Measurements from ENCODE around the gene INPP5A.
A peak's percentile ranks its signal among the peaks of the same experiment; 100 is the strongest.

INPP5A gene

GRCh38 chr10:132684164-132684891, 146.7 kb downstream of the INPP5A start:
- DNase-seq = peak in 1 of 3 experiments; percentile 6

- DNase-seq = peak; percentile 2 to 57 (median 52)
Observed at GRCh38 chr10:132685101-132685891, 147.7 kb downstream of the INPP5A start.

GRCh38 chr10:132685921-132686680, 148.5 kb downstream of the INPP5A start:
- no peak for DNase-seq

GRCh38 chr10:132687181-132687892, 149.8 kb downstream of the INPP5A start:
- no peak for DNase-seq

- no peak for DNase-seq
Observed at GRCh38 chr10:132687893-132688579, 150.4 kb downstream of the INPP5A start.

- no peak for DNase-seq
Observed at GRCh38 chr10:132688580-132689420, 151.2 kb downstream of the INPP5A start.

GRCh38 chr10:132689721-132690360, 152.3 kb downstream of the INPP5A start:
- DNase-seq = no peak

- DNase-seq = no peak
Observed at GRCh38 chr10:132690401-132690800, 152.8 kb downstream of the INPP5A start.

- no peak for DNase-seq
Observed at GRCh38 chr10:132690821-132691610, 153.4 kb downstream of the INPP5A start.

- DNase-seq = no peak
Observed at GRCh38 chr10:132691711-132692153, 154.1 kb downstream of the INPP5A start.

- DNase-seq = no peak
Observed at GRCh38 chr10:132692311-132692710, 154.7 kb downstream of the INPP5A start.

GRCh38 chr10:132693676-132694075, 156.1 kb downstream of the INPP5A start:
- no peak for DNase-seq

GRCh38 chr10:132696204-132696603, 158.6 kb downstream of the INPP5A start:
- DNase-seq = no peak

GRCh38 chr10:132696728-132697577, 159.4 kb downstream of the INPP5A start:
- DNase-seq = no peak

GRCh38 chr10:132697578-132698200, 160.1 kb downstream of the INPP5A start:
- no peak for DNase-seq

GRCh38 chr10:132698211-132698751, 160.7 kb downstream of the INPP5A start:
- no peak for DNase-seq

GRCh38 chr10:132698761-132699391, 161.3 kb downstream of the INPP5A start:
- DNase-seq = no peak
